Osteoblast (primary cell): ENCODE results near the gene SLC22A5. TPM values are rescaled to one million over a fixed set of nuclear protein-coding genes. Genes with fewer than 3 reads are reported as not detected.

Experiments
- DNase-seq: peaks from one replicate; pipeline ENCODE4 v3.0.0; 2011; ENCODE audit warnings: low spot score, mixed read lengths; ENCODE audit not compliant: insufficient read length; ENCODE audit errors: missing footprints
- H2AFZ ChIP-seq: 2 replicates; pipeline ENCODE4 v1.6.0; 2011; ENCODE audit warnings: mild to moderate bottlenecking, low read length
- H3K27ac ChIP-seq: 2 replicates; pipeline ENCODE4 v1.5.1; 2011; ENCODE audit warnings: mild to moderate bottlenecking, low read depth, low read length, moderate library complexity
- H3K27me3 ChIP-seq: 2 replicates; pipeline ENCODE4 v1.6.0; 2012; ENCODE audit warnings: mild to moderate bottlenecking, control low read depth, inconsistent platforms, low read length, moderate library complexity; ENCODE audit not compliant: insufficient read depth
- H3K36me3 ChIP-seq: 2 replicates; pipeline ENCODE4 v1.5.1; 2011; ENCODE audit warnings: mild to moderate bottlenecking, low read length, control low read depth, moderate library complexity; ENCODE audit not compliant: insufficient read depth
- H3K4me1 ChIP-seq: 2 replicates; pipeline ENCODE4 v1.5.1; 2011; ENCODE audit warnings: mild to moderate bottlenecking, low read length, control low read depth, moderate library complexity; ENCODE audit not compliant: insufficient read depth
- H3K4me2 ChIP-seq: 2 replicates; pipeline ENCODE4 v1.6.0; 2011; ENCODE audit warnings: mild to moderate bottlenecking, low read length; ENCODE audit not compliant: insufficient read depth
- H3K4me3 ChIP-seq: fragments of 200-600 bp; sonication (generic); 3 replicates; pipeline ENCODE4 v1.5.1; 2012; ENCODE audit warnings: mild to moderate bottlenecking, low read length, inconsistent platforms; ENCODE audit not compliant: insufficient read depth
- H3K79me2 ChIP-seq: 2 replicates; pipeline ENCODE4 v1.6.0; 2012; ENCODE audit warnings: mild to moderate bottlenecking, low read length, control low read depth, inconsistent platforms; ENCODE audit not compliant: insufficient read depth
- H3K9me3 ChIP-seq: 2 replicates; pipeline ENCODE4 v1.5.1; 2011; ENCODE audit warnings: low read depth, low read length, control low read depth
- H4K20me1 ChIP-seq: 2 replicates; pipeline ENCODE4 v1.6.0; 2012; ENCODE audit warnings: mild to moderate bottlenecking, low read length, control low read depth; ENCODE audit not compliant: insufficient read depth
- CTCF ChIP-seq: IDR thresholded peaks from 2 replicates; pipeline ENCODE4 v1.5.1; 2011; ENCODE audit warnings: mild to moderate bottlenecking, low read depth, low read length, moderate library complexity; ENCODE audit errors: extremely low read depth
- total RNA-seq: library from RNA; depleted of rRNA; stranded (reverse); fragments of >200 nt; gene quantifications from 2 replicates; pipeline ENCODE4 v1.2.3, GENCODE V29; 2012

The SLC22A5 gene
- total RNA-seq, 1 donor: 5.4 TPM

GRCh38 chr5:132428484-132429462 lies 59.3 kb downstream of the SLC22A5 start:
- H3K4me1 ChIP-seq: peaks cover 60% of the 10 kb centered on the region
- peaks cover 2% of the 10 kb centered on the region for H3K36me3 ChIP-seq
- no peaks in the 10 kb centered on the region for H4K20me1 ChIP-seq
- peak overlapping the region; percentile 49 for H3K4me2 ChIP-seq
- H3K79me2 ChIP-seq: peaks cover 43% of the 10 kb centered on the region
- peak overlapping the region; percentile 99 for H3K27ac ChIP-seq
- no peaks in the 10 kb centered on the region for H3K9me3 ChIP-seq
- peak; percentile 88 for DNase-seq
- H2AFZ ChIP-seq: no peak overlapping the region
- TF ChIP-seq CTCF: no peak
- H3K4me3 ChIP-seq: no peak overlapping the region
- H3K27me3 ChIP-seq: no peaks in the 10 kb centered on the region

GRCh38 chr5:132429463-132430440 lies 60.2 kb downstream of the SLC22A5 start:
- DNase-seq: no peak
- Histone ChIP-seq H3K4me1 (peaks cover 60% of the 10 kb centered on the region), H2AFZ (no peak overlapping the region), H3K9me3 (no peaks in the 10 kb centered on the region), H3K27me3 (no peaks in the 10 kb centered on the region), H3K79me2 (peaks cover 39% of the 10 kb centered on the region), H3K27ac (no peak overlapping the region), H3K4me2 (peak overlapping the region; percentile 49), H4K20me1 (no peaks in the 10 kb centered on the region), H3K36me3 (peaks cover 2% of the 10 kb centered on the region), H3K4me3 (no peak overlapping the region)
- TF ChIP-seq CTCF: no peak

- H3K4me3 ChIP-seq: no peak overlapping the region
- no peak for TF ChIP-seq CTCF
- H3K36me3 ChIP-seq: peaks cover 2% of the 10 kb centered on the region
- no peak overlapping the region for H3K27ac ChIP-seq
- peaks cover 40% of the 10 kb centered on the region for H3K79me2 ChIP-seq
- H2AFZ ChIP-seq: no peak overlapping the region
- DNase-seq: no peak
- H3K9me3 ChIP-seq: no peaks in the 10 kb centered on the region
- no peaks in the 10 kb centered on the region for H4K20me1 ChIP-seq
- no peaks in the 10 kb centered on the region for H3K27me3 ChIP-seq
- H3K4me1 ChIP-seq: peaks cover 52% of the 10 kb centered on the region
- H3K4me2 ChIP-seq: no peak overlapping the region
Measured at GRCh38 chr5:132430746-132431145, 61.2 kb downstream of the SLC22A5 start.
